Choroid plexus epithelial cell (primary cell): ENCODE results near the gene SLC39A6.
A peak's percentile ranks its signal among the peaks of the same experiment; 100 is the strongest.

Experiments
- DNase-seq: peaks from one replicate; pipeline ENCODE4 v3.0.0-alpha.2; 2010; ENCODE audit warnings: low read depth
- H3K4me3 ChIP-seq: 2 replicates; pipeline ENCODE4 v1.5.1; 2011; ENCODE audit warnings: low read depth, mild to moderate bottlenecking, control low read depth, low read length, moderate library complexity
- TF ChIP-seq, protein P1 (sequence below): conservative IDR thresholded peaks from 2 replicates; pipeline ENCODE4 v1.5.1; 2011; ENCODE audit warnings: low read depth, mild to moderate bottlenecking, control low read depth, inconsistent platforms, low read length, moderate library complexity

The SLC39A6 gene

DNA sequence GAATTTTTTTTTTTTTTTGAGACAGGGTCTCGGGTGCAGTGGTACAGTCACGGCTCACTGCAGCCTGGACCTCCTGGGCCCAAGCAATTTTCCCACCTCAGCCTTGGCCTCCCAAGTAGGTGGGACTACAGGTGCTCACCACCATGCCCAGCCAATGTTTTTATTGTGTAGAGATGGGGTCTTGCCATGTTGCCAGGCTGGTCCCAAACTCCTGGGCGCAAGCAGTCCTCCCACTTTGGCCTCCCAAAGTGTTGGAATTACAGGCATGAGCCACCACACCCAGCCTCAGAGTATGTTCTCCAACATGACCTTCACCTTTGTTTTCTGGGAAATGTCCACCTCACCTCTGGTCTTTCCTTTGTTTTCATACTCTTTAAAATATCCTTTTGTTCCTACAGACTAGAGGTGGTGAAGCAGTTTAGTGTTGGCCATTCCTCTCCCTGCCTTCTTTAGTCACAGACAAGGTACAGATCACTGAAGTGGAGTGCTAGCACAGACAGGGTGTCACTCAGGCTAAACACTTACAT is 38.6 kb upstream of the SLC39A6 start:
- H3K4me3 ChIP-seq: no peak overlapping the region
- TF ChIP-seq, protein P1, sequence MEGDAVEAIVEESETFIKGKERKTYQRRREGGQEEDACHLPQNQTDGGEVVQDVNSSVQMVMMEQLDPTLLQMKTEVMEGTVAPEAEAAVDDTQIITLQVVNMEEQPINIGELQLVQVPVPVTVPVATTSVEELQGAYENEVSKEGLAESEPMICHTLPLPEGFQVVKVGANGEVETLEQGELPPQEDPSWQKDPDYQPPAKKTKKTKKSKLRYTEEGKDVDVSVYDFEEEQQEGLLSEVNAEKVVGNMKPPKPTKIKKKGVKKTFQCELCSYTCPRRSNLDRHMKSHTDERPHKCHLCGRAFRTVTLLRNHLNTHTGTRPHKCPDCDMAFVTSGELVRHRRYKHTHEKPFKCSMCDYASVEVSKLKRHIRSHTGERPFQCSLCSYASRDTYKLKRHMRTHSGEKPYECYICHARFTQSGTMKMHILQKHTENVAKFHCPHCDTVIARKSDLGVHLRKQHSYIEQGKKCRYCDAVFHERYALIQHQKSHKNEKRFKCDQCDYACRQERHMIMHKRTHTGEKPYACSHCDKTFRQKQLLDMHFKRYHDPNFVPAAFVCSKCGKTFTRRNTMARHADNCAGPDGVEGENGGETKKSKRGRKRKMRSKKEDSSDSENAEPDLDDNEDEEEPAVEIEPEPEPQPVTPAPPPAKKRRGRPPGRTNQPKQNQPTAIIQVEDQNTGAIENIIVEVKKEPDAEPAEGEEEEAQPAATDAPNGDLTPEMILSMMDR: no peak
- DNase-seq: no peak

DNA sequence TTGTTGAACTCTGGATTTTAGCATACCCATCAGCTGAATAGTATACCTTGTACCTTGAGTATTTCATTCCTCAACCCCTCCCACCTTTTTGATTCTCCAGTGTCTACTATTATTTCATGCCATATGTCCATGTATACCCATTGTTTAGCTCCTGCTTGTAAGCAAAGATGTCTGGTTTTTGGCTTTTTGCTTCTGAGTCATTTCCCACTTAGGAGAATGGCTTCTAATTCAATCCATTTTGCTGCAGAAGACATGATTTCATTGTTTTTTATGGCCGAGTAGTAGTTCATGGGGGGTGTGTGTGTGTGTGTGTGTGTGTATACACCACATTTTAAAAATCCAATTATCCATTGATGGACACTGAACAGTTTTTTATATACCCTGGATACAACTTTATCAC is 33.8 kb upstream of the SLC39A6 start:
- TF ChIP-seq, protein P1: no peak
- no peak overlapping the region for H3K4me3 ChIP-seq
- DNase-seq: no peak

DNA sequence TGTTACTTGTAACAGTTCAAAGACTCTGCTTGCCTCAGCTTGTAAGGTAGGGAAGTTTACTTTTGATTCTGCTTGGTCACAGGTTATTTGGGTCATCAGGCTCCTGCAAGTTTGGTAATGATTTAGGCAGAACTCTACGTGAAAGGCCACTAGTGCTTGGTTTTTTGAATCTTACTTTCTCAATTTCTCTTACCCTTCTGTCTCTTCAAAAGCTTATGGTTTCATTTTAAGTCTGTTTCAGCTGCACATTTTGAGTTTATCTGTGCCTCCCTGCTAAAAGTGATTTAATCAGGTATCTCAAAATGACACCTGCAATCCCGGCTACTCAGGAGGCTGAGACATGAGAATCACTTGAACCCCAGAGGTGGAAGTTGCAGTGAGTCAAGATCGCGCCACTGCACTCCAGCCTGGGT is 31.8 kb upstream of the SLC39A6 start:
- TF ChIP-seq, protein P1: no peak
- no peak overlapping the region for H3K4me3 ChIP-seq
- DNase-seq: no peak

DNA sequence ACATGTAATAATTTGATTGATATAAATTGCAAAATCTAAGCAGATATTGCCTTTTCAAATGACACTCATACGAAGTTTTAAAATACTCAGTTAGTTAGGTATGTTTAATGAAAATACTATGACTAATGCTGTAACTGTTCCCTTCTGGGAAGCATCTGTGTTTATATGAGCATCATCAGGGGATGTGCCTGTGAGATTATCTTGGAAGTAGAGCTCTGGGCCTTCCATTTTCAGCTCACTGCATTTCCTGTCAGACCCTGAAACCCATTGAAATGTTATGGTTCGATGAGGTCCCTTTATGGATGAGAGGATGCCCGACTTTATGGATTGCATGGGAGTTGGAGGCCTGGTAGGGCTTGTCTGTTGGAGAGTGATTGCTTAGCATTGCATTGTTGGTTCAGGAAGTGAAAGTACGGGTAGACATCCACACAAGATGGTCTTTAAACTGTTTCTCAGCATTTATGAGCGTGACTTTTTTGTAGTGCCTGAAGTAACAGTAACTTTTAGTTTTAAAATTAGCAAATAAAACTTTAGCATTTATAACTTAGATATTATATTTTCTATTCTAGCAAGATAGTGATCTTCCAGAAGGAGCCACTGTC is 29.2 kb upstream of the SLC39A6 start:
- TF ChIP-seq, protein P1: no peak
- peak; percentile 86 for DNase-seq
- no peak overlapping the region for H3K4me3 ChIP-seq

DNA sequence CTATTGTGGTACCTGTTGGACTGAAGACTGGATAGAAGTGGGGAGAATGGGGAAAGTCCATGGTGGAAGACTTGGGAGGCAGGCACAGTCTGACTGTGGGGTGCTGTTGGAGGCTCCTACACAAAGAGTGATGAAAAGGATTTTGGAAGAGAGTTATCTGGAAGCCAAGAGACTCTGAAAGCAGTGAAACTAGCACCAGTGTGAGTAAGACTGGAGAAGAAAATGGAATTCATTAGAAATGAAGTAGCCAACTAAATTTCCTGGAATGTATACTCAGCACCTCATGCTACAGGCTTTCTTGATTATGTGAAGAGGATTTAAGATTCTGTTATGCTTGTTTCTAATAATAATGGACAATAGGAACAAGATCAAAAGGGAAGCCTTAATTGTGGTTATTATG is 28.3 kb upstream of the SLC39A6 start:
- TF ChIP-seq, protein P1: no peak
- DNase-seq: no peak

DNA sequence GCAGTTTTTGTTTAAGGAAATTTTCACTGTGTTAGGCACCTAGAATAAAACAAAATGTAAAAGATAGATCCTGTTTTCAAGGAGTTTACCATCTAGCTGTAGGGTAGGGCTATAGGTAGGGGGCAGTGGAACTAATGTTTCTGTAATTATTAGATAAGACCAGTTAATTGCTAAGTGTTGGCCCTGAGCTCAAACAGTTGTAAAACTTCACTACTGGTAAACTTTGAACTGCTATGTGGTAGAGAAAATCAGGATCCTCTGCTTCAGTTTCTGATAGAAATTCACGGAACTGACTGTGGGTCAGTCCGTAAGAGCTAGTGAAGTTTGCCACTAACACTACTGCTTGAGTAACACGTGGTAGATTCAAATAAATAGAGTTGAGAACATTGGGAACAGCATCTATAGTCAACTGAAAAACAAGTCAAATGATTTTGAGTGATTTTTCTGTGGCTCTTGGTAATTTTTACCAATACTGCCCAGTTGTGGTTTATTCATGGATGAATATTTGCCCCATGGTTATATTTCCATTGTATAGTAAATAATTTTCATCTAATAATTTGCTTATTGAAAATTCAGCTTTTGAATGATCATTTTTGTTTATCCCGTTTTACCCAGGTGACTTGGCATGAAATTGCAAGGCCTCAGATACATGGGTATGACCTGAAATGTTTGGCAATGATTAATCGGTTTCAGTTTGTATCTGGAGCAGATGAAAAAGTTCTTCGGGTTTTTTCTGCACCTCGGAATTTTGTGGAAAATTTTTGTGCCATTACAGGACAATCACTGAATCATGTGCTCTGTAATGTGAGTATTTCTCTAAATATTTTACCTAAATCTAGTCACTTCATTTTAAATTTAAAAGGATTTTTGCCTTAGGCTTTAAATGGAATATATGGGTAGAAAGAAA is 27.0 kb upstream of the SLC39A6 start:
- TF ChIP-seq, protein P1: no peak
- no peak overlapping the region for H3K4me3 ChIP-seq
- DNase-seq: no peak

More for the DNA sequence above, 28.3 kb upstream of the SLC39A6 start:
- H3K4me3 ChIP-seq: no peak overlapping the region
